Cardiac muscle cell (in vitro differentiated cells and primary cell): ENCODE data around the gene MACROD2. TPM values are rescaled to one million over a fixed set of nuclear protein-coding genes. Genes with fewer than 3 reads are reported as not detected.

Experiments used
- DNase-seq, 2 donors: peaks; one replicate each; pipeline versions ENCODE4 v3.0.0 to v3.0.0-alpha.2; 2010 to 2017; ENCODE audit warnings: low read depth in 1 of 2, low spot score in 1 of 2
- H3K27ac ChIP-seq: fragments of 200-600 bp; sonication (generic); 2 replicates; pipeline ENCODE4 v1.5.1; 2016
- H3K27me3 ChIP-seq: fragments of 200-600 bp; sonication (generic); 2 replicates; pipeline ENCODE4 v1.6.0; 2016; ENCODE audit warnings: control low read depth
- H3K36me3 ChIP-seq: fragments of 200-600 bp; sonication (generic); 2 replicates; pipeline ENCODE4 v1.5.1; 2016; ENCODE audit warnings: control low read depth
- H3K4me1 ChIP-seq: fragments of 200-600 bp; sonication (generic); 2 replicates; pipeline ENCODE4 v1.8.1; 2017; ENCODE audit warnings: low read depth, mild to moderate bottlenecking, mixed run types
- H3K4me3 ChIP-seq: fragments of 200-600 bp; sonication (generic); 2 replicates; pipeline ENCODE4 v1.5.1; 2016; ENCODE audit warnings: mild to moderate bottlenecking
- H3K9me3 ChIP-seq: fragments of 200-600 bp; sonication (generic); 2 replicates; pipeline ENCODE4 v1.5.1; 2017; ENCODE audit warnings: low read depth, mild to moderate bottlenecking, control low read depth
- polyA plus RNA-seq: library from polyadenylated mRNA; unstranded; fragments of >200 nt; fragmentation: Nextera tagmentation; extraction: Ambion mirVana; gene quantifications from 2 replicates; pipeline ENCODE4 v1.2.1, GENCODE V29; 2016
- total RNA-seq: library from RNA; depleted of rRNA; stranded (reverse); fragments of >200 nt; gene quantifications from 2 replicates; pipeline ENCODE4 v1.2.3, GENCODE V29; 2016
- TF ChIP-seq, protein P1 (sequence below): IDR thresholded peaks from 2 replicates; pipeline ENCODE4 v1.5.1; 2012; ENCODE audit warnings: low read depth, mild to moderate bottlenecking, low read length

The MACROD2 gene
- total and polyA plus RNA-seq, 2 experiments from 2014 or later = 9.3 to 14.4 TPM

GRCh38 chr20:14902432-14903089 is 907.2 kb downstream of the MACROD2 start:
- Histone ChIP-seq H3K27me3 (no peaks in the 10 kb centered on the region), H3K27ac (no peak overlapping the region), H3K4me1 (no peaks in the 10 kb centered on the region), H3K9me3 (no peaks in the 10 kb centered on the region), H3K4me3 (no peak overlapping the region), H3K36me3 (no peaks in the 10 kb centered on the region)
- DNase-seq = no peak
- TF ChIP-seq, protein P1, sequence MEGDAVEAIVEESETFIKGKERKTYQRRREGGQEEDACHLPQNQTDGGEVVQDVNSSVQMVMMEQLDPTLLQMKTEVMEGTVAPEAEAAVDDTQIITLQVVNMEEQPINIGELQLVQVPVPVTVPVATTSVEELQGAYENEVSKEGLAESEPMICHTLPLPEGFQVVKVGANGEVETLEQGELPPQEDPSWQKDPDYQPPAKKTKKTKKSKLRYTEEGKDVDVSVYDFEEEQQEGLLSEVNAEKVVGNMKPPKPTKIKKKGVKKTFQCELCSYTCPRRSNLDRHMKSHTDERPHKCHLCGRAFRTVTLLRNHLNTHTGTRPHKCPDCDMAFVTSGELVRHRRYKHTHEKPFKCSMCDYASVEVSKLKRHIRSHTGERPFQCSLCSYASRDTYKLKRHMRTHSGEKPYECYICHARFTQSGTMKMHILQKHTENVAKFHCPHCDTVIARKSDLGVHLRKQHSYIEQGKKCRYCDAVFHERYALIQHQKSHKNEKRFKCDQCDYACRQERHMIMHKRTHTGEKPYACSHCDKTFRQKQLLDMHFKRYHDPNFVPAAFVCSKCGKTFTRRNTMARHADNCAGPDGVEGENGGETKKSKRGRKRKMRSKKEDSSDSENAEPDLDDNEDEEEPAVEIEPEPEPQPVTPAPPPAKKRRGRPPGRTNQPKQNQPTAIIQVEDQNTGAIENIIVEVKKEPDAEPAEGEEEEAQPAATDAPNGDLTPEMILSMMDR = no peak

DNA sequence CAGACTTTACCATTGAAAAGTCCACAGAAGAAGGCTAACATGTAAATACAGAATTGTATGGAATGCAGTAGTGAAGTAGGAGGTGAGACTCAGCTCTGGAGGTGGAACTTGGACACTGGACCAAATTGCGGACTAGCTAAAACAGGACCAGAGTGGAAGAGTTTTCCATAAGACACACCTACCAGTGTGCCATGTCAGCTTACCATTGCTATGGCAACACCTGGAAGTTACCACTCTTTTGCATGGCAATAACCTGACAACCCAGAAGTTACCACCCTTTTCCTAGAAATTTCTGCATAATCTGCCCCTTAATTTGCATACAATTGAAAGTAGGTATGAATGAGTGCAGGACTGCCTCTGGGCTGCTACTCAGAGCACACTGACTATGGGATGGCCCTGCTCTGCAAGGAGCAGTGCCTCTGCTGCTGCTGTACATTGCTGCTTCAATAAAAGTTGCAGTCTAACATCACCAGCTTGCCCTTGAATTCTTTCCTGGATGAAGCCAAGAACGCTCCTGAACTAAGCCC is 911.7 kb downstream of the MACROD2 start:
- no peaks in the 10 kb centered on the region for H3K9me3 ChIP-seq
- no peaks in the 10 kb centered on the region for H3K36me3 ChIP-seq
- H3K4me1 ChIP-seq = no peaks in the 10 kb centered on the region
- no peak for DNase-seq
- H3K27me3 ChIP-seq = no peaks in the 10 kb centered on the region
- TF ChIP-seq, protein P1 = no peak
- H3K27ac ChIP-seq = no peak overlapping the region
- no peak overlapping the region for H3K4me3 ChIP-seq

DNA sequence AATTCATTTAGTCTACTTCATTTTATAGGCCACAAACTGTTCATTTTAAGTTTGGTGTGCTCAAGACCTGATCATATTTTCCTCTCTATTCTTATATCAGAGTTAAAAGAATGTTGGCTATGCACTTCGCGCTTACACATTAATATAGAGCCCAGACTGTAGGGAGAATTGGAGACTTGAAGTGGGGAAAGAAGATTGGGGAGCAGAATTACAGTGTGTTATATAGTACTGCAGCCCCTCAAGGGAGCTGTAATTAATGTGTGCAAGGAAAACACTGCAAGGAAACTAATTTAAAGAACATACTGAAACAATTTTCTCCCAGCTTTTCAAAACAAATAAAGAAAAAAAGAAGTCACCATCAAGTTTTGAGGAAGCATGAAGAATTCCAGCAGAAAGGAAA is 914.8 kb downstream of the MACROD2 start:
- no peak overlapping the region for H3K27ac ChIP-seq
- DNase-seq = no peak
- TF ChIP-seq, protein P1 = no peak
- no peak overlapping the region for H3K4me3 ChIP-seq
- no peaks in the 10 kb centered on the region for H3K27me3 ChIP-seq
- H3K9me3 ChIP-seq = no peaks in the 10 kb centered on the region
- H3K4me1 ChIP-seq = peaks cover 5% of the 10 kb centered on the region
- no peaks in the 10 kb centered on the region for H3K36me3 ChIP-seq

DNA sequence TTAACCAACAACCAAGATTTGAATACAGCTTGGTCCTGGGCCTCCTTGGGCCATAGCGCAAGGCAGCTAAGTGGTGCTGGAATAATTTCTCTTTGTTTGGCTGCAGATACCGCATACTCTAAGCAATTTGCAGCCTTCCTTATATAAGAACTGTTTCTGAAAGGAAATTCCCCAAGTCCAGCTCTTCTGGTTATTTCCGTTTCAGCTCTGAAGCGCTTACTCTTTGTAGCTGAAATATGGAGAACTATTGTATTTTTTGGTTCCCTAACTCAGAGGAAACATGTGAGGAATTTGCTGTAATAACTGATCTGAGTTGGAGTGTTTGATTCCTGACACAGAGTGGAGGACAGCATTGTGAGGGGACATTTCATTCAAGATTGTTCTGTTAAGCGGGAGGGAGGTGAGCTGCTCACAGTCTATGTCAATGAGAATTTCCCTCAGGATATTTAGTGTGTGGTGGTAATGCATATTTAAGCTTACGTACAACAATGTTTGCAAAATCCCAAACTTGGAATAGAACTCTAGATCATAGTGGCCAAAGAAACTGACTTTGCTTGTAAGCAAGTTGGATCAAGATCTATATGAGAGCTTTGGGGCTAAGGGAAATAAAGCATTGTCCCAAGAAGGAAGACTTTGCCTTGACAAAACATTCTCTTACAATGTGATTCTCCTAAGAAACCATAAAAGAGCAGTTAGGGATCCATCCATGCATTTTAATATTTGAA is 918.7 kb downstream of the MACROD2 start:
- Histone ChIP-seq H3K4me1 (peaks cover 14% of the 10 kb centered on the region), H3K9me3 (no peaks in the 10 kb centered on the region), H3K4me3 (no peak overlapping the region), H3K27ac (no peak overlapping the region), H3K27me3 (no peaks in the 10 kb centered on the region), H3K36me3 (no peaks in the 10 kb centered on the region)
- TF ChIP-seq, protein P1 = no peak
- no peak for DNase-seq

DNA sequence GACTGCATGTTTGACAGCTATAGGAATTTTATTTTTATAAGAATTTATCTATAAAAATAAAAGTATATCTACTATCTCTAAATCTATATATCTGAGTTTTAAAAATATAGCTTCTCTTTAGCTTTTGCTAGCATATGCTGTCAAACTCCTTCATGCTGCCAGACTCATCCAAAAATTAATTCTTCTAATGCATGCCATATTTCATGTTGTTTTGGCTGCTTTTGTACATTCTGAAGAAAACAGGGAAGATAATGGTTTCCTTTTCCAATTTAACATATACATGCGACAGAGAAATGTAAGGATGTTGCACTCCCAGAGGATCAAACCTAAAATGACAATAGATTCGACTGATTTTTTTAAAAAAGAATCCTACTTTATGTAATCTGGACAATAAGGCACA is 919.3 kb downstream of the MACROD2 start:
- TF ChIP-seq, protein P1 = no peak
- Histone ChIP-seq H3K27ac (no peak overlapping the region), H3K27me3 (no peaks in the 10 kb centered on the region), H3K4me1 (peaks cover 19% of the 10 kb centered on the region), H3K4me3 (no peak overlapping the region), H3K36me3 (no peaks in the 10 kb centered on the region), H3K9me3 (no peaks in the 10 kb centered on the region)
- no peak for DNase-seq
